ENCODE measurements around the gene NCAM2. TPM values are rescaled to one million over a fixed set of nuclear protein-coding genes. Genes with fewer than 3 reads are reported as not detected.

Gene NCAM2
- total and polyA plus RNA-seq, 2 of the 8 experiments (the other 6 are each of a cell fraction or from before 2014, with no cell fraction given), result 0.14 to 1.1 TPM

DNA sequence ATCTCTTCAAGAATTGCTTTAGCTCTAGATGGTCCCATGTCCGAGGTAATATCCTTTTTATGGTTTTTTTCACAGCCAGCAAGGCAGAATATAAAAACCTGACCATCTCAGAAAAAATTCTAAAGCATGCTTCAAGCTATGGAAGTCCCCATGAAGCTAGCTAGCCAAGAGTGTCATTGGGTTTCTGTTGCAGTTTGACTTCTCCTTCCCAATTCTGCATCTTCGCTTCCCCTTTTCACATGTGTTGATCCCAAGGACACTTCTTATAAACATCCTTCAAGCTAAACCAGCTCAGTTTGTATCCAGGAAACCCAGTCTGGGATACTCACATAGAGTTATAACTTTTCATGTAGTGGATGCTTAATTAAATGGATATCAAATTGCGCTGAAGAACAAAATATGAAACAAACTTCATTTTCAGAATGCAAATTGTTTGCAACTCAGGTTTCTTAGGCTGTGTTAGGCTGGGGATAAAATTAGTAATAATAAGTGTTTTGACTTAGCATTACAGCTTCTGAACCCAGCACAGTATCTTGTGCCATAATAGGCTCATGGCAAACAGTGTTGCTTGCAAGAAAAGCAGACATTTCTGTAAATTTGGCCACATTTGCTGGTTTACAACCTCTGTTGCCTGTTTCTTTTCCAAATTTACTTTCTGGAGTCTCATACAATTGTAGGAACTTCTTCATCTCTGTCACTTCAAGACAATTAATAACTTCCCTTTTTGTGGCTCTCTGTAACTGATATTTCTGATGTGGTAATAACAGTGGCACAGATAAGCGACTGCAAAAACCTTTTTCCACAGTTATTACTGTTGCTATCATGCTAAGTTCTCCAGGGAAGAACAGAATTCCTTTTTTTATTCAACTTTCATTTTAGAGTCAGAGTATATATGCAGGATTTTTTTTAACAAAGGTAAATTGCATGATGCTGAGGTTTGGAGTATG is 53.2 kb downstream of the NCAM2 start:
- H3K23ac ChIP-seq (ENCODE audit: insufficient read length), result no peak overlapping the region
- DNase-seq (ENCODE audit: low read depth in 1 of 2, low spot score in 2 of 2), result no peak
- CTCF ChIA-PET (ENCODE audit: partially characterized antibody), result no interaction called here
- TF ChIP-seq CREB1 (IDR thresholded peaks at IDR 0.05) (no peak), KDM4A (IDR thresholded peaks at IDR 0.05; ENCODE audit: low read depth, low read length, severe bottlenecking) (no peak), TAF7 (optimal IDR thresholded peaks at IDR 0.05; ENCODE audit: borderline replicate concordance, low read depth, low read length) (no peak), RNF2 (IDR thresholded peaks at IDR 0.05; ENCODE audit: borderline replicate concordance, low read depth, low read length, missing control alignments, poor library complexity, severe bottlenecking) (no peak), HDAC2 (IDR thresholded peaks at IDR 0.05; ENCODE audit: borderline replicate concordance in 1 of 2, low read depth in 2 of 2, low read length in 2 of 2) (no peak), BCL11A (IDR thresholded peaks at IDR 0.05; ENCODE audit: low read depth in 2 of 2, low read length in 2 of 2) (no peak), SIN3A (conservative IDR thresholded peaks at IDR 0.05 in 1 of 2, IDR thresholded peaks at IDR 0.05 in 1 of 2; ENCODE audit: low read depth in 1 of 2, low read length in 2 of 2) (no peak), SIRT6 (IDR thresholded peaks at IDR 0.05; ENCODE audit: low read length) (no peak), SP4 (IDR thresholded peaks at IDR 0.05; ENCODE audit: low read length) (no peak), POLR2A (IDR thresholded peaks at IDR 0.05; ENCODE audit: control extremely low read depth in 1 of 2, low read depth in 2 of 2, low read length in 2 of 2) (no peak)
- TF ChIP-seq, protein P1, sequence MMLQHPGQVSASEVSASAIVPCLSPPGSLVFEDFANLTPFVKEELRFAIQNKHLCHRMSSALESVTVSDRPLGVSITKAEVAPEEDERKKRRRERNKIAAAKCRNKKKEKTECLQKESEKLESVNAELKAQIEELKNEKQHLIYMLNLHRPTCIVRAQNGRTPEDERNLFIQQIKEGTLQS (IDR thresholded peaks at IDR 0.05; ENCODE audit: insufficient read depth, low read depth, low read length), result no peak

More for the DNA sequence above, 53.2 kb downstream of the NCAM2 start:
- Histone ChIP-seq H3K27me3 (replicated peaks in 1 of 4; ENCODE audit: control insufficient read depth in 3 of 4, extremely low read depth in 1 of 4, insufficient read depth in 3 of 4, low read length in 3 of 4) (no peaks in the 10 kb centered on the region), H2BK12ac (ENCODE audit: low read depth, low read length) (no peak overlapping the region), H3K9ac (replicated peaks in 1 of 4; ENCODE audit: extremely low read depth in 1 of 4, low read depth in 3 of 4, low read length in 3 of 4) (no peak overlapping the region), H3K18ac (ENCODE audit: extremely low read depth, low read length) (no peak overlapping the region), H3K14ac (ENCODE audit: insufficient read length) (no peak overlapping the region), H2BK15ac (ENCODE audit: low read length) (no peak overlapping the region), H3K4ac (replicated peaks; ENCODE audit: insufficient read length, low read depth, low read length) (no peak overlapping the region), H4K20me1 (replicated peaks in 1 of 2; ENCODE audit: control insufficient read depth in 1 of 2, insufficient read depth in 2 of 2, low read length in 2 of 2) (no peaks in the 10 kb centered on the region), H2BK20ac (ENCODE audit: low read length) (no peak overlapping the region), H3K27ac (ENCODE audit: low read depth, low read length) (no peak overlapping the region), H4K91ac (replicated peaks; ENCODE audit: insufficient read length, low read length) (no peak overlapping the region), H3K56ac (replicated peaks; ENCODE audit: insufficient read length, low read depth, low read length) (no peak overlapping the region), H2BK120ac (replicated peaks; ENCODE audit: low read depth, low read length) (no peak overlapping the region), H3K79me2 (ENCODE audit: control insufficient read depth in 1 of 2, insufficient read depth in 2 of 2, low read length in 2 of 2) (no peaks in the 10 kb centered on the region), H3K9me3 (ENCODE audit: insufficient read depth in 2 of 2, low read depth in 1 of 2, low read length in 1 of 2) (no peaks in the 10 kb centered on the region), H3K4me2 (ENCODE audit: insufficient read depth in 1 of 2, low read depth in 2 of 2, low read length in 2 of 2) (no peak overlapping the region), H3K4me1 (replicated peaks in 1 of 4; ENCODE audit: control insufficient read depth in 3 of 4, insufficient read depth in 4 of 4, low read length in 3 of 4) (peaks cover 0 to 3% (median under 1%) of the 10 kb centered on the region in 4 experiments; a peak in 2 of 7 replicates), H3K23me2 (ENCODE audit: low read depth, low read length) (no peaks in the 10 kb centered on the region; the same call in 1 of the 2 replicates), H2AK5ac (ENCODE audit: low read depth, low read length) (no peak overlapping the region), H2AFZ (ENCODE audit: low read length) (no peak overlapping the region), H3K4me3 (ENCODE audit: extremely low read depth in 1 of 4, insufficient read depth in 2 of 4, low read depth in 3 of 4, low read length in 4 of 4) (no peak overlapping the region), H4K8ac (ENCODE audit: extremely low read depth, insufficient read depth, low read length) (no peak overlapping the region), H2BK5ac (ENCODE audit: low read depth, low read length) (no peak overlapping the region), H3K79me1 (ENCODE audit: low read depth, low read length) (no peaks in the 10 kb centered on the region), H3K36me3 (ENCODE audit: control insufficient read depth in 2 of 4, insufficient read depth in 4 of 4, low read length in 3 of 4) (no peaks in the 10 kb centered on the region), H4K5ac (ENCODE audit: insufficient read length, low read depth, low read length) (no peak overlapping the region)
- FAIRE-seq, result no peak
- WGBS, 2 experiments (ENCODE audit: extremely low coverage in 1 of 2, insufficient coverage in 1 of 2, insufficient read length in 1 of 2, insufficient replicate concordance in 2 of 2, low coverage in 1 of 2, low lambda C conversion rate in 2 of 2, missing lambda C conversion rate in 1 of 2), result 68% methylated on average over 4 of the region's 4 CpGs; no CpG with 5 or more reads in 1 of the 2 experiments
- POLR2A ChIA-PET (ENCODE audit: partially characterized antibody), result no interaction called here
